ENCODE results near the gene IL5. TPM values are rescaled to one million over a fixed set of nuclear protein-coding genes. Genes with fewer than 3 reads are reported as not detected.

The IL5 gene
- not detected in 2 replicates for total RNA-seq

DNA sequence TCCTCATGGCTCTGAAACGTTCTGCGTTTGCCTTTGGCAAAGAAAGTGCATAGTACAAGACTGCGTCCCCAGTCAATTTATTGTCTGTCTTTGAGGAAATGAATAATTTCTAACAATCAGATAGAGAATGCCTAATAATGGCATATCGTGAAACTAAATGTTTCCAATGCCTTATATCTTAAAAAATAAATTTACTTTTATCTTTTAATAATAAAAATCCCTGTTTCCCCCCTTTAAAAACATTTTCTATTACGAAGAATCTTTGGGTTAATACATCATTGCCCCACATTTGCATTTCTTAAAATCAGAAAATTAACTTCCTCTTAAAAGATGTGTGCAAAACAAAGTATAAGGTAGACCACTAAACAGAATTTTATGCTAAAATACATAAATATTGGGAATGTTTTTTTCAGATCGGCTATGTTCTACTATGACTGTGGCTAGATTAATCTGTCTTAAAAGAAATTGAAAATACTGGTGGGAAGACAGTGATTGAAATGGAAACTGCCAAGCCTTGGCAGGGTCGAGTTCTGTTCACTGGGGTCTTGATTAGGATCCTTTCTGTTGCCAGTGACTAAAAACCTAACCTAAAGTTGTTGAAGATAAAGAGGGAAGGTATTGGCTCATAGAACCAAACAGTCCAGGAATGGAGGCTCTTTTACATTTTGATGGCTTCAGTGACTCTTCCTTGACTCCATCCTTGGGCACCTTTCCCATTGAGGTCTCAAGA, at the start of gene IL5:
IL5 (minus strand) TSS at position 51 of the 730 bp plus-strand sequence; CDS start at position 7, 44 bp downstream.

GRCh38 chr5:132556763-132557477, 13.6 kb upstream of the IL5 start, which contains the start of gene RAD50:
Gene RAD50 (plus strand): TSS chr5:132556977. CDS start chr5:132557325, 348 bp downstream.

Other genes with a start within 250 kb of the IL5 start
- 0.78 and 1.6 TPM in 2 replicates for gene SLC22A4, start 249.1 kb downstream of the IL5 start, total RNA-seq
- 4.6 and 6.2 TPM in 2 replicates for gene SLC22A5, start 173.8 kb downstream of the IL5 start, total RNA-seq
- gene IRF1, start 52.7 kb downstream of the IL5 start, total RNA-seq, result 3.5 and 14.7 TPM in 2 replicates
- 18.5 and 19.6 TPM in 2 replicates for gene RAD50, start 13.5 kb upstream of the IL5 start, total RNA-seq
- not detected in 2 replicates for gene IL13, start 114.7 kb upstream of the IL5 start, total RNA-seq
- not detected in 2 replicates for gene IL4, start 130.5 kb upstream of the IL5 start, total RNA-seq
- gene KIF3A, start 194.0 kb upstream of the IL5 start, total RNA-seq, result 5.1 and 8.6 TPM in 2 replicates
- gene CCNI2, start 203.9 kb upstream of the IL5 start, total RNA-seq, result 0.49 and 0.93 TPM in 2 replicates
- gene SEPTIN8, start 233.7 kb upstream of the IL5 start, total RNA-seq, result 28.1 and 42.8 TPM in 2 replicates

Measured in airway epithelial cell (primary cell).